ENCODE data around the gene MGMT.

Gene MGMT

GRCh38 chr10:129570185-129570584, 103.1 kb downstream of the MGMT start:
- Mint-ChIP-seq H3K9me3 (no peaks in the 10 kb centered on the region), H3K36me3 (ENCODE audit: insufficient read depth) (no peaks in the 10 kb centered on the region), H3K27ac (ENCODE audit: low read depth) (no peak overlapping the region), H3K4me1 (no peaks in the 10 kb centered on the region), H3K4me3 (no peak overlapping the region), H3K27me3 (no peaks in the 10 kb centered on the region)
- DNase-seq (ENCODE audit: low spot score in 2 of 2): no peak
- no peak for ATAC-seq (replicated peaks; ENCODE audit: extremely low read depth, poor library complexity, severe bottlenecking)

DNA sequence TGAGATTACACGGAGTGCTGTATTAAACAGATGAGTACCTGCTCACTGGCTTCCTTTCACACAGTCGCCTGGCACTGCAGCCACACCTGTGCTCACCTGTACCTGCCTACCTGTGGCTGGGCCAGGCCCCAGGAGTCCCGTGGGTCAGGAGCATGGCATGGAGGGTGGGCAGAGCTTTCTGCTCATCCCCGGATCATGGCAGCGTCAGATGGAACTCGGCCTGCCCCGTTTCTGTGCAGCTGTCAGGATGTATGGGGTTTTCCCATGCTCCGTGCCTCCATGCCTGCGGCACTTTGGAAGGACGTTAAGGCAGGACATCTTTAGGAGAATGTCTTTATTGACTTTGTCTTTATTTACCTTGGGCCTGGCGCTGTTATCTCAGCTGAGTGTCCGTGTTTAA, 112.2 kb downstream of the MGMT start:
- Mint-ChIP-seq H3K36me3 (ENCODE audit: insufficient read depth) (no peaks in the 10 kb centered on the region), H3K27me3 (no peaks in the 10 kb centered on the region), H3K4me3 (no peak overlapping the region), H3K27ac (ENCODE audit: low read depth) (no peak overlapping the region), H3K4me1 (peaks cover 4% of the 10 kb centered on the region), H3K9me3 (no peaks in the 10 kb centered on the region)
- no peak for DNase-seq (ENCODE audit: low spot score in 2 of 2)
- no peak for ATAC-seq (replicated peaks; ENCODE audit: extremely low read depth, poor library complexity, severe bottlenecking)

- Mint-ChIP-seq H3K4me3 (no peak overlapping the region), H3K27me3 (no peaks in the 10 kb centered on the region), H3K9me3 (peaks cover 6% of the 10 kb centered on the region), H3K36me3 (ENCODE audit: insufficient read depth) (no peaks in the 10 kb centered on the region), H3K27ac (ENCODE audit: low read depth) (no peak overlapping the region), H3K4me1 (peaks cover 4% of the 10 kb centered on the region)
- ATAC-seq (replicated peaks; ENCODE audit: extremely low read depth, poor library complexity, severe bottlenecking) (no peak), DNase-seq (ENCODE audit: low spot score in 2 of 2) (no peak)
Measured at GRCh38 chr10:129580010-129580409, 113.0 kb downstream of the MGMT start.

- H3K27ac Mint-ChIP-seq (ENCODE audit: low read depth): no peak overlapping the region
- DNase-seq (ENCODE audit: low spot score in 2 of 2): no peak
- peaks cover 4% of the 10 kb centered on the region for H3K4me1 Mint-ChIP-seq
- H3K4me3 Mint-ChIP-seq: no peak overlapping the region
- no peaks in the 10 kb centered on the region for H3K36me3 Mint-ChIP-seq (ENCODE audit: insufficient read depth)
- H3K27me3 Mint-ChIP-seq: no peaks in the 10 kb centered on the region
- H3K9me3 Mint-ChIP-seq: peaks cover 6% of the 10 kb centered on the region
- no peak for ATAC-seq (replicated peaks; ENCODE audit: extremely low read depth, poor library complexity, severe bottlenecking)
Measured at GRCh38 chr10:129580901-129581300, 113.9 kb downstream of the MGMT start.

GRCh38 chr10:129581827-129582411, 114.9 kb downstream of the MGMT start:
- Mint-ChIP-seq H3K27me3 (no peaks in the 10 kb centered on the region), H3K9me3 (peaks cover 14% of the 10 kb centered on the region), H3K27ac (ENCODE audit: low read depth) (no peak overlapping the region), H3K4me3 (no peak overlapping the region), H3K4me1 (peaks cover 4% of the 10 kb centered on the region), H3K36me3 (ENCODE audit: insufficient read depth) (no peaks in the 10 kb centered on the region)
- ATAC-seq (replicated peaks; ENCODE audit: extremely low read depth, poor library complexity, severe bottlenecking): no peak
- no peak for DNase-seq (ENCODE audit: low spot score in 2 of 2)

DNA sequence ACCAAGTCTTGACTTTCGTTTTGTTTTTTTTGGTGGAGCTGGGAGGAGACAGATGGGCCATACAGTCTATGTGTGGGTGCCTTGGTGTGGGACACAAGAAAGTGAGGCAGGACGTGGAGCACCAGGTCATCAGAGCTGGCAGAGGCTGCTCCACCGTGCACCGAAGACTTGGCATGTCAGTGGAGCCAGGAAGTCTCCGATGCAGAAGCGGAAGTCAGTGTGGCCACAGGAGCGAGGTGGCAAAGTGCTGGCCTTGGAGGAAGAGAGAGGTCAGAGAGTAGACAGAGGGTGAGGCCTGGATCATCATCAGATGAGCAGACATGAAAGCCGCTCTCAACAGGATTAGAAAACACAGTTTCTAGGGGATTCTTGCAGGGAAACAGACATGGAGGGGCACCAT, 116.8 kb downstream of the MGMT start:
- DNase-seq (ENCODE audit: low spot score in 2 of 2): no peak
- Mint-ChIP-seq H3K4me1 (peaks cover 4% of the 10 kb centered on the region), H3K9me3 (peaks cover 23% of the 10 kb centered on the region), H3K4me3 (no peak overlapping the region), H3K36me3 (ENCODE audit: insufficient read depth) (peaks cover 2% of the 10 kb centered on the region), H3K27me3 (no peaks in the 10 kb centered on the region), H3K27ac (ENCODE audit: low read depth) (no peak overlapping the region)
- no peak for ATAC-seq (replicated peaks; ENCODE audit: extremely low read depth, poor library complexity, severe bottlenecking)

GRCh38 chr10:129586898-129587443, 119.9 kb downstream of the MGMT start:
- ATAC-seq (replicated peaks; ENCODE audit: extremely low read depth, poor library complexity, severe bottlenecking): no peak
- Mint-ChIP-seq H3K9me3 (peaks cover 23% of the 10 kb centered on the region), H3K27ac (ENCODE audit: low read depth) (no peak overlapping the region), H3K4me1 (no peaks in the 10 kb centered on the region), H3K36me3 (ENCODE audit: insufficient read depth) (peaks cover 3% of the 10 kb centered on the region), H3K4me3 (no peak overlapping the region), H3K27me3 (no peaks in the 10 kb centered on the region)
- no peak for DNase-seq (ENCODE audit: low spot score in 2 of 2)

DNA sequence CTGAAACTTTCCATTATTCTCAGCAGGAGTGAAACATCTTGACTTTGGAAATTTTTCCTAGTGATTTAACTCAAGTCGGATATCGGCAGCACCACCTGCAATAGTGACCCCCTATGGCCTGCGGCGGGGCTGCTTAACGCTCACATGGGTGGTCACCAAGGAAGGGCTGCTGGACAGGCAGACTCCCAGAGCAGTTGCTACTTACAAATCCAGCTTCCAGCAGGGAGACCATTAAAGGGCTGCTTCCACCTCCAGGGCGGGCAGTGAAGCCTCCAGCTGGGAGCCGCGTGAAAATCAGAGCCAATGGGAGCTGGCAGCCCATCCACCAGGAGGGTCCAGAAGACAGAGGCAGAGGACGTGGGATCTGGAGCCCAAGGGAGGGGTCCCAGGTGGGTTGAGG, 122.5 kb downstream of the MGMT start:
- Mint-ChIP-seq H3K36me3 (ENCODE audit: insufficient read depth) (peaks cover 3% of the 10 kb centered on the region), H3K9me3 (peaks cover 22% of the 10 kb centered on the region)
- ATAC-seq (replicated peaks; ENCODE audit: extremely low read depth, poor library complexity, severe bottlenecking): no peak

GRCh38 chr10:129593953-129594352, 126.9 kb downstream of the MGMT start:
- Mint-ChIP-seq H3K4me1 (no peaks in the 10 kb centered on the region), H3K9me3 (no peaks in the 10 kb centered on the region), H3K36me3 (ENCODE audit: insufficient read depth) (no peaks in the 10 kb centered on the region), H3K27ac (ENCODE audit: low read depth) (no peak overlapping the region), H3K4me3 (no peak overlapping the region), H3K27me3 (no peaks in the 10 kb centered on the region)
- ATAC-seq (replicated peaks; ENCODE audit: extremely low read depth, poor library complexity, severe bottlenecking): no peak
- no peak for DNase-seq (ENCODE audit: low spot score in 2 of 2)

More for the DNA sequence above, 122.5 kb downstream of the MGMT start:
- no peak overlapping the region for H3K4me3 Mint-ChIP-seq
- H3K27me3 Mint-ChIP-seq: no peaks in the 10 kb centered on the region
- no peak overlapping the region for H3K27ac Mint-ChIP-seq (ENCODE audit: low read depth)
- DNase-seq (ENCODE audit: low spot score in 2 of 2): no peak
- no peaks in the 10 kb centered on the region for H3K4me1 Mint-ChIP-seq

DNA sequence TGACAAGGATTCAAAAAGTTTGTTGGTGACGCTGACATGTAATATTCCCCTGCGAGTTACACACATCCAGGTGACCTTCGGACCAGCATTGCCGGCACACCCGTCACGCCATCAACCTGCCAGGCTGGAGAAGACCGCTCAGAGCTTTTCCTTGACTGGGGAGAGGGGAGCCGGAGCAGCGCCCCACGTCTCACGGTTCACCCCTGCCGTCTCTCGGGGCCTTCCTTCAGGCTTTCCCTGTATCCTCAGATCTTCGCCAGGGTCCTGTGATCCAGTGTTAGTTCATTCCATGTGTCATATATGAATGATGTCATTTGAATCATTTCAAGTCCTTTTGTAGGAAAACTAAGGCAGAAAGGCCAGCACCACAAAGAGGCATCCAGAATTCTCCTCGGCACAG, 127.8 kb downstream of the MGMT start:
- Mint-ChIP-seq H3K4me1 (no peaks in the 10 kb centered on the region), H3K27ac (ENCODE audit: low read depth) (no peak overlapping the region), H3K36me3 (ENCODE audit: insufficient read depth) (no peaks in the 10 kb centered on the region), H3K27me3 (no peaks in the 10 kb centered on the region), H3K4me3 (no peak overlapping the region), H3K9me3 (no peaks in the 10 kb centered on the region)
- no peak for DNase-seq (ENCODE audit: low spot score in 2 of 2)
- ATAC-seq (replicated peaks; ENCODE audit: extremely low read depth, poor library complexity, severe bottlenecking): no peak

GRCh38 chr10:129598413-129598812, 131.4 kb downstream of the MGMT start:
- Mint-ChIP-seq H3K9me3 (no peaks in the 10 kb centered on the region), H3K27ac (ENCODE audit: low read depth) (no peak overlapping the region), H3K36me3 (ENCODE audit: insufficient read depth) (no peaks in the 10 kb centered on the region), H3K4me1 (no peaks in the 10 kb centered on the region), H3K4me3 (no peak overlapping the region), H3K27me3 (no peaks in the 10 kb centered on the region)
- ATAC-seq (replicated peaks; ENCODE audit: extremely low read depth, poor library complexity, severe bottlenecking) (no peak), DNase-seq (ENCODE audit: low spot score in 2 of 2) (no peak)

- no peak overlapping the region for H3K4me3 Mint-ChIP-seq
- DNase-seq (ENCODE audit: low spot score in 2 of 2) (no peak), ATAC-seq (replicated peaks; ENCODE audit: extremely low read depth, poor library complexity, severe bottlenecking) (no peak)
- H3K36me3 Mint-ChIP-seq (ENCODE audit: insufficient read depth): peaks cover 2% of the 10 kb centered on the region
- H3K9me3 Mint-ChIP-seq: no peaks in the 10 kb centered on the region
- no peak overlapping the region for H3K27ac Mint-ChIP-seq (ENCODE audit: low read depth)
- no peaks in the 10 kb centered on the region for H3K4me1 Mint-ChIP-seq
- no peaks in the 10 kb centered on the region for H3K27me3 Mint-ChIP-seq
Measured at GRCh38 chr10:129599160-129599559, 132.1 kb downstream of the MGMT start.

DNA sequence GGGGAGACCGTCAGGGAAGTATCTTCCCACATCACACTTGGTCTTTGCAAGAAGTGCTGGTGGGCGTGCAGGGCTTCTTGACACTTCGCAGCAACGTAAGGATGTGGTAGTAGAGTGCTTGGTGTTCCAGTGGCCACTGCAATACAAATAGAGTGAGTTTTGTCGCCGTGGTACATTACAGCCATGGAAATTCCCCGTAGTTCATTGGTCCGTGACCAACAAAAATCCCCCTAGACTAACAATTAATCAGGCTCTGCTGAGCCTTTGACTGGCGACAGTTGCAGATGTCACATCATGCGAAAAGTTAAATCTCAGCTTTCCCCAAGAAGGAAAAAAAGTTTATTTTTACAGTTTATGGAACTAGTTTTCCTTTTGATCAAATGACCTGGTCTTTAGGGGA, 134.7 kb downstream of the MGMT start:
- Mint-ChIP-seq H3K9me3 (no peaks in the 10 kb centered on the region), H3K27ac (ENCODE audit: low read depth) (no peak overlapping the region), H3K4me1 (peaks cover 5% of the 10 kb centered on the region), H3K27me3 (no peaks in the 10 kb centered on the region), H3K4me3 (no peak overlapping the region), H3K36me3 (ENCODE audit: insufficient read depth) (peaks cover 2% of the 10 kb centered on the region)
- DNase-seq (ENCODE audit: low spot score in 2 of 2) (no peak), ATAC-seq (replicated peaks; ENCODE audit: extremely low read depth, poor library complexity, severe bottlenecking) (no peak)
